Measurements from ENCODE around the gene CENPX. TPM values are rescaled to one million over a fixed set of nuclear protein-coding genes. Genes with fewer than 3 reads are reported as not detected.

The CENPX gene
- total and polyA plus RNA-seq, 2 of the 13 experiments (the other 11 are each of a cell fraction or from before 2014, with no cell fraction given) = 92.7 to 170 TPM

DNA sequence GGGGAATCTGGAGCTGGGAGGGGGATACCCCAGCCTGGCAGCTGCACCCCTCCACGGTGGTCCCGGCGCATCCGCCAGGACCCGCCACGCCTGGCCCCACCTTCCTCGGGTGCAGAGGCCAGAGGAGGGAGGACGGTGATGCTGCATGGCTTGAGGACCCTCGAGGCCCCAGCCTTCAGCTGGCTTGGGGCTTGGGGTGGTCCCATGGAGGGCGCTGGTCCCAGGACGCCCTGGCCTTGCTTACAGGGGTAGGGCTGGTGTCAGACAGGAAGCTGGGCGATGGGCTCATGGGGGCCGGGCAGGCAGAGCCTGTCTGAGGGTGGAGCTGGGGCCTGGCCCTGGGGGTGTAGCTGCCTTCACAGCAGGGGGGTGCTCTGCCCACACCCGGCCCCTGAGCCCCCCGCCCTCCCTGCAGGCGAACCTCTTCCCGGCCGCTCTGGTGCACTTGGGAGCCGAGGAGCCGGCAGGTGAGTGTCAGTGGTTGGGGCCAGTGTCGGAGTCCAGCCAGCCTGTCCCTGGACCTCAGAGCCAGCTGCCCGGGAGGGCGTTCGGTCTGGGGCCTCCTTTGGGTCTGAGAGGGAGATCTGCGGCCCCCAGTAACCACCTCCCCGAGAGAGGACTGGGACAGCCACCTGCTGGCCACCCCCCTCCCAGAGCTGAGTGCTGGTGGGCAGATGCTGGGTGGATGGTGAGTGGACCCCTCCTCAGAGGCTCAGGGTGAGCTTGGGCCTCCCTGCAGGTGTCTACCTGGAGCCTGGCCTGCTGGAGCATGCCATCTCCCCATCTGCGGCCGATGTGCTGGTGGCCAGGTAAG is 6.4 kb downstream of the CENPX start (continued):
- TF ChIP-seq ZNF747 (CRISPR knock-in tag; IDR thresholded peaks at IDR 0.05; ENCODE audit: borderline replicate concordance) (no peak), RFX5 (IDR thresholded peaks at IDR 0.05; ENCODE audit: low read depth, low read length) (no peak), HINFP (CRISPR knock-in tag; IDR thresholded peaks at IDR 0.05; ENCODE audit: low read depth) (no peak), HNRNPK (IDR thresholded peaks at IDR 0.05; ENCODE audit: low read depth, low read length, poor library complexity, severe bottlenecking) (peak; percentile 9), RARA (CRISPR knock-in tag; IDR thresholded peaks at IDR 0.05) (no peak), ZNF576 (CRISPR knock-in tag; IDR thresholded peaks at IDR 0.05) (no peak), NCOA1 (CRISPR knock-in tag; IDR thresholded peaks at IDR 0.05) (no peak), ZEB1 (IDR thresholded peaks at IDR 0.05; ENCODE audit: insufficient replicate concordance, low read depth) (no peak), ZBTB21 (CRISPR knock-in tag; IDR thresholded peaks at IDR 0.05) (no peak), MED13 (CRISPR knock-in tag; IDR thresholded peaks at IDR 0.05) (no peak), ETV5 (CRISPR knock-in tag; IDR thresholded peaks at IDR 0.05; ENCODE audit: borderline replicate concordance) (no peak), BHLHE40 (IDR thresholded peaks at IDR 0.05; ENCODE audit: low read length) (no peak), FOXA1 (IDR thresholded peaks at IDR 0.05) (no peak), FOXA1 (CRISPR knock-in tag; IDR thresholded peaks at IDR 0.05) (no peak), AHR (CRISPR knock-in tag; IDR thresholded peaks at IDR 0.05) (0 out of 2 replicates have a peak, but pooled peaks have one; percentile 21), ZNF263 (CRISPR knock-in tag; IDR thresholded peaks at IDR 0.05) (peak; percentile 69; the same call in 1 of the 2 replicates), ZNF12 (CRISPR knock-in tag; IDR thresholded peaks at IDR 0.05) (peak; percentile 23; the same call in 1 of the 2 replicates), SMARCE1 (IDR thresholded peaks at IDR 0.05; ENCODE audit: borderline replicate concordance) (no peak), KMT2B (CRISPR knock-in tag; IDR thresholded peaks at IDR 0.05) (no peak), ZNF441 (CRISPR knock-in tag; IDR thresholded peaks at IDR 0.05; ENCODE audit: borderline replicate concordance) (no peak), SMARCC2 (IDR thresholded peaks at IDR 0.05) (no peak), ZNF362 (CRISPR knock-in tag; IDR thresholded peaks at IDR 0.05; ENCODE audit: borderline replicate concordance) (no peak), PBX2 (CRISPR knock-in tag; IDR thresholded peaks at IDR 0.05) (no peak), ZMYM4 (CRISPR knock-in tag; IDR thresholded peaks at IDR 0.05) (no peak), TEAD2 (CRISPR knock-in tag; IDR thresholded peaks at IDR 0.05) (0 out of 2 replicates have a peak, but pooled peaks have one; percentile 15), KAT8 (CRISPR knock-in tag; IDR thresholded peaks at IDR 0.05) (no peak), ZNF343 (CRISPR knock-in tag; IDR thresholded peaks at IDR 0.05) (no peak), ZNF883 (CRISPR knock-in tag; IDR thresholded peaks at IDR 0.05; ENCODE audit: not compliant biosample characterization) (peak; percentile 47), ERF (CRISPR knock-in tag; IDR thresholded peaks at IDR 0.05) (no peak), REL (CRISPR knock-in tag; conservative IDR thresholded peaks at IDR 0.05) (0 out of 2 replicates have a peak, but pooled peaks have one; percentile 39)

All from HepG2 (cell line).